CD14-positive monocyte (primary cell): ENCODE data around the gene HCRTR1. TPM values are rescaled to one million over a fixed set of nuclear protein-coding genes. Genes with fewer than 3 reads are reported as not detected.

Experiments
- DNase-seq, 3 donors: peaks; one replicate each; pipeline ENCODE4 v3.0.0-alpha.2; 2011 to 2022
- H2AFZ ChIP-seq: 2 replicates; pipeline ENCODE4 v1.6.0; 2012; ENCODE audit warnings: mild to moderate bottlenecking, low read depth, low read length, inconsistent platforms; ENCODE audit not compliant: insufficient read depth, poor library complexity, severe bottlenecking
- H3K27ac ChIP-seq, 2 donors: 1 replicate in 1 of 2; 2 replicates in 1 of 2; pipeline ENCODE4 v1.5.1; 2012 to 2013; ENCODE audit warnings: low read length in 2 of 2, control low read depth in 1 of 2, inconsistent platforms in 1 of 2, low read depth in 1 of 2, mild to moderate bottlenecking in 1 of 2
- H3K27me3 ChIP-seq, 2 donors: one replicate each; pipeline versions ENCODE4 v1.6.0 to v1.6.1; 2011 to 2013; ENCODE audit warnings: low read length in 2 of 2; ENCODE audit not compliant: control insufficient read depth in 2 of 2, insufficient read depth in 2 of 2
- H3K36me3 ChIP-seq, 2 donors: replicated peaks in 1 of 2; 1 replicate in 1 of 2; 2 replicates in 1 of 2; pipeline versions ENCODE4 v1.5.1 to v1.6.1; 2012 to 2013; ENCODE audit warnings: low read length in 2 of 2, control low read depth in 1 of 2, inconsistent platforms in 1 of 2, mild to moderate bottlenecking in 1 of 2; ENCODE audit not compliant: insufficient read depth in 2 of 2, control insufficient read depth in 1 of 2
- H3K4me1 ChIP-seq, 2 donors: 1 replicate in 1 of 2; 2 replicates in 1 of 2; pipeline versions ENCODE4 v1.5.1 to v1.6.1; 2012 to 2013; ENCODE audit warnings: low read length in 2 of 2, control low read depth in 1 of 2, inconsistent platforms in 1 of 2, mild to moderate bottlenecking in 1 of 2, moderate library complexity in 1 of 2; ENCODE audit not compliant: insufficient read depth in 2 of 2, control insufficient read depth in 1 of 2
- H3K4me2 ChIP-seq: replicated peaks from 2 replicates; pipeline ENCODE3; 2012; ENCODE audit warnings: low read length, moderate library complexity, mild to moderate bottlenecking; ENCODE audit not compliant: poor library complexity, severe bottlenecking; ENCODE audit errors: extremely low read depth
- H3K4me3 ChIP-seq, 3 experiments: fragments of 200-600 bp in 1 of 3; sonication (generic) in 1 of 3; replicated peaks in 1 of 3; 1 replicate in 2 of 3; 2 replicates in 1 of 3; pipeline ENCODE4 v1.5.1; 2011 to 2013; ENCODE audit warnings: low read length in 3 of 3, mild to moderate bottlenecking in 3 of 3, control low read depth in 2 of 3, low read depth in 2 of 3, inconsistent platforms in 1 of 3, moderate library complexity in 1 of 3
- H3K79me2 ChIP-seq: 2 replicates; pipeline ENCODE4 v1.6.0; 2012; ENCODE audit warnings: mild to moderate bottlenecking, control low read depth, inconsistent platforms, low read length, moderate library complexity; ENCODE audit not compliant: insufficient read depth
- H3K9ac ChIP-seq: 2 replicates; pipeline ENCODE4 v1.6.0; 2017; ENCODE audit warnings: low read length, mild to moderate bottlenecking; ENCODE audit not compliant: insufficient read depth, poor library complexity, severe bottlenecking
- H3K9me3 ChIP-seq, 2 donors: replicated peaks in 1 of 2; 1 replicate in 1 of 2; 2 replicates in 1 of 2; pipeline versions ENCODE4 v1.5.1 to v1.6.1; 2012 to 2013; ENCODE audit warnings: low read length in 2 of 2, control low read depth in 1 of 2; ENCODE audit not compliant: control insufficient read depth in 1 of 2, insufficient read depth in 1 of 2
- H4K20me1 ChIP-seq: 2 replicates; pipeline ENCODE4 v1.6.0; 2012; ENCODE audit warnings: mild to moderate bottlenecking, low read length, control low read depth, moderate library complexity; ENCODE audit not compliant: insufficient read depth
- H3K27ac Mint-ChIP-seq, 7 donors: one replicate each; pipeline ENCODE4 v1.8.0; 2020; ENCODE audit warnings: mild to moderate bottlenecking in 7 of 7, mixed read lengths in 7 of 7, moderate library complexity in 6 of 7, inconsistent platforms in 2 of 7
- H3K27me3 Mint-ChIP-seq, 3 donors: one replicate each; pipeline ENCODE4 v1.8.0; 2021 to 2022; ENCODE audit warnings: low read depth in 3 of 3, mild to moderate bottlenecking in 3 of 3, mixed read lengths in 3 of 3, moderate library complexity in 3 of 3, inconsistent platforms in 1 of 3
- H3K36me3 Mint-ChIP-seq, 2 donors: one replicate each; pipeline ENCODE4 v1.8.0; 2020; ENCODE audit warnings: mixed read lengths in 2 of 2, inconsistent platforms in 1 of 2, mild to moderate bottlenecking in 1 of 2
- H3K4me1 Mint-ChIP-seq: one replicate; pipeline ENCODE4 v1.8.0; 2020; ENCODE audit warnings: mild to moderate bottlenecking, mixed read lengths
- H3K4me3 Mint-ChIP-seq, 2 donors: one replicate each; pipeline ENCODE4 v1.8.0; 2020; ENCODE audit warnings: mild to moderate bottlenecking in 2 of 2, mixed read lengths in 2 of 2, moderate library complexity in 1 of 2
- H3K9me3 Mint-ChIP-seq, 7 donors: one replicate each; pipeline ENCODE4 v1.8.0; 2020 to 2022; ENCODE audit warnings: mixed read lengths in 7 of 7, mild to moderate bottlenecking in 6 of 7, moderate library complexity in 6 of 7, inconsistent platforms in 2 of 7
- CTCF ChIP-seq: fragments of 200-600 bp; IDR thresholded peaks from one replicate; pipeline ENCODE4 v1.8.0; 2022; ENCODE audit warnings: antibody characterized with exemption, mild to moderate bottlenecking
- WGBS: methylation state at CpG from one replicate; pipeline ENCODE4 v1.1.5; 2013; ENCODE audit warnings: missing lambda C conversion rate; ENCODE audit not compliant: insufficient coverage; 5-methylcytosine and 5-hydroxymethylcytosine counted together
- intact Hi-C, 2 donors: fragments of 100-400 bp; cut with micrococcal nuclease; formaldehyde crosslinking; loops; one replicate each; pipeline versions ENCODE4 v1.15.0 to v1.15.1; 2023
- polyA plus RNA-seq, 3 donors: library from polyadenylated mRNA; depleted of rRNA in 1 of 3; unstranded in 2 of 3; stranded (reverse) in 1 of 3; fragments of 300-500 nt in 2 of 3; fragments of >200 nt in 1 of 3; fragmentation: Illumina TruSeq in 2 of 3; gene quantifications; 1 replicate in 2 of 3; 2 replicates in 1 of 3; pipeline ENCODE4 v1.2.3, GENCODE V29; 2012 to 2021

The HCRTR1 gene
- polyA plus RNA-seq, 3 donors: not detected

DNA sequence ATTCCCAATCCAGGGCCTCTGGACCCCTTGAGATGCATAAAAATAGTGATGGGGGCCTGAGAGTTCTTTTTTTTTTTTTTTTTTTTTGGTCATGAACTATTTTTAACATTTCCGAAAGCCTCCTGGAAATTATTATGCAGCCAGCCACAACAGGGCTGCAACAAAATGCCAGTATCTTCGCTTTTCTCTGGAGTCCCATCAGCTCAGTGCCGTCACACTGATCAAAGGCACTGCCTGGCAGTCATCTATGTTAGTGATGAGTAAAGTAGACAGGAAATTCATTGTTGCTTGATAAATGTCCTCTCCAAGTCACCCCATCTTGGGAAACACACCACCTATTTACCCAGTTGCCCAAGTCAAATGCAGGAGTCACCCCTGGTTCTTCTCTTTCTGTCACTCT, 42.4 kb downstream of the HCRTR1 start:
- Histone ChIP-seq H2AFZ (no peak overlapping the region), H3K36me3 (no peaks in the 10 kb centered on the region), H3K27ac (no peak overlapping the region), H3K9me3 (no peaks in the 10 kb centered on the region), H3K4me2 (no peak overlapping the region), H4K20me1 (no peaks in the 10 kb centered on the region), H3K4me1 (peaks cover 17 to 23% of the 10 kb centered on the region in 2 donors), H3K27me3 (no peaks in the 10 kb centered on the region), H3K4me3 (no peak overlapping the region), H3K79me2 (no peaks in the 10 kb centered on the region), H3K9ac (no peak overlapping the region)
- Mint-ChIP-seq H3K36me3 (no peaks in the 10 kb centered on the region), H3K27me3 (peaks cover 4 to 7% (median 5%) of the 10 kb centered on the region in 3 donors), H3K4me3 (no peak overlapping the region), H3K9me3 (peaks cover 0 to 3% (median 0%) of the 10 kb centered on the region in 7 donors), H3K4me1 (peaks cover 21% of the 10 kb centered on the region), H3K27ac (no peak overlapping the region)
- no peak for DNase-seq
- no CpG with 5 or more reads among the region's 3 CpGs for WGBS
- intact Hi-C loops: loop anchor here (5.0 to 10.0 kb wide), 2 partner anchors 402 to 405 kb away; no protein-coding TSS in a partner anchor
- TF ChIP-seq CTCF: no peak

- Histone ChIP-seq H4K20me1 (no peaks in the 10 kb centered on the region), H3K9ac (no peak overlapping the region), H3K4me3 (no peak overlapping the region), H2AFZ (no peak overlapping the region), H3K9me3 (no peaks in the 10 kb centered on the region), H3K27ac (no peak overlapping the region), H3K4me1 (peaks cover 17 to 23% of the 10 kb centered on the region in 2 donors), H3K79me2 (no peaks in the 10 kb centered on the region), H3K36me3 (no peaks in the 10 kb centered on the region), H3K27me3 (no peaks in the 10 kb centered on the region), H3K4me2 (no peak overlapping the region)
- Mint-ChIP-seq H3K9me3 (peaks cover 0 to 3% (median 0%) of the 10 kb centered on the region in 7 donors), H3K4me3 (no peak overlapping the region), H3K36me3 (no peaks in the 10 kb centered on the region), H3K27me3 (peaks cover 4 to 7% (median 5%) of the 10 kb centered on the region in 3 donors), H3K4me1 (peaks cover 21% of the 10 kb centered on the region), H3K27ac (no peak overlapping the region)
- intact Hi-C loops: loop anchor here (5.0 to 10.0 kb wide), 2 partner anchors 401 to 404 kb away; no protein-coding TSS in a partner anchor
- no peak for TF ChIP-seq CTCF
- no peak for DNase-seq
- WGBS: 91% methylated on average over 4 of the region's 4 CpGs
These were observed 43.5 kb downstream of the HCRTR1 start for GRCh38 chr1:31660871-31661455.
